Mammary epithelial cell (primary cell): Measurements from ENCODE around the gene LYSET.
"Not testable (repeated sequence)": the region's sequence is repeated elsewhere in the genome, so short reads cannot be mapped to it uniquely, and the experiment has no call there.

Experiments
- CTCF ChIP-seq, 2 donors: IDR thresholded peaks in 1 of 2; conservative IDR thresholded peaks in 1 of 2; 2 replicates each; pipeline ENCODE4 v1.5.1; 2011 to 2012; ENCODE audit warnings: inconsistent platforms in 2 of 2, low read length in 2 of 2, mild to moderate bottlenecking in 2 of 2, control low read depth in 1 of 2, low read depth in 1 of 2; ENCODE audit not compliant: insufficient read depth in 1 of 2; ENCODE audit errors: extremely low read depth in 1 of 2
- EZH2 ChIP-seq: IDR thresholded peaks from 2 replicates; pipeline ENCODE4 v1.6.1; 2012; ENCODE audit warnings: low read length, inconsistent platforms, borderline replicate concordance

DNA sequence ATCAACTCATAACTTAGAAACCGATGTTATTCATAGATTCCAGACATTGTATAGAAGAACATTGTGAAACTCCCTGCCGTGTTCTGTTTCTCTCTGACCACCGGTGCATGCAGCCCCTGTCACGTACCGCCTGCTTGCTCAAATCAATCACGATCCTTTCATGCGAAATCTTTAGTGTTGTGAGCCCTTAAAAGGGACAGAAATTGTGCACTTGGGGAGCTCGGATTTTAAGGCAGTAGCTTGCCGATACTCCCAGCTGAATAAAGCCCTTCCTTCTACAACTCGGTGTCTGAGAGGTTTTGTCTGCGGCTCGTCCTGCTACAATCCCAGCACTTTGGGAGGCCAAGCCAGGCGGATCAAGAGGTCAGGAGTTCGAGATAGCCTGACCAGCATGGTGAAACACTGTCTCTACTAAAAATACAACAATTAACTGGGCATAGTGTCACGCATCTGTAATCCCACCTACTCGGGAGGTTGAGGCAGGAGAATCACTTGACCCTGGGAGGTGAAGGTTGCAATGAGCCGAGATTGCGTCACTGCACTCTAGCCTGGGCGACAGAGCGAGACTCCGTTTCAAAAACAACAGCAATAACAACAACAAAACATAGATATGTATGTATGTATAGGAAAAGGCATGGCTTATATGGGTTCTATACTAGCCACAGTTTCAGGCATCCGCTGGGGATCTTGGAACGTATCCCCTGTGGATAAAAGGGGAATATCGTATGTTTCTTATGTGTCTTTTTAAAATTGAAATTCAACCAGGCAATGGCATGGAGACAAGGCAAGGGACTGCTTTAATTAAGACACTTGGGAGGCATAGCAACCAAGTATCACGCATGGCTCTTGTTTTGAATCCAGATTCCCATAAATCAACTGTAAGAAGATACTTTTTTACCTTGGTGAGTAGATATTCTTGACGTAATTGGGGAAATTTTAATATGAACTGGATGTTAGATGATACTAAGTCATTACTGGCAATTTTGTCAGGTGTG, 19.5 kb upstream of the LYSET start:
- TF ChIP-seq CTCF (conservative IDR thresholded peaks at IDR 0.05 in 1 of 2, IDR thresholded peaks at IDR 0.05 in 1 of 2; ENCODE audit: extremely low read depth in 1 of 2, insufficient read depth in 1 of 2, low read depth in 1 of 2, low read length in 2 of 2); EZH2: not testable (repeated sequence)
